ENCODE measurements around the gene MDGA2. TPM values are rescaled to one million over a fixed set of nuclear protein-coding genes. Genes with fewer than 3 reads are reported as not detected.

MDGA2 gene
- total RNA-seq, 1 donor from 2014 or later, result 0.39 TPM

DNA sequence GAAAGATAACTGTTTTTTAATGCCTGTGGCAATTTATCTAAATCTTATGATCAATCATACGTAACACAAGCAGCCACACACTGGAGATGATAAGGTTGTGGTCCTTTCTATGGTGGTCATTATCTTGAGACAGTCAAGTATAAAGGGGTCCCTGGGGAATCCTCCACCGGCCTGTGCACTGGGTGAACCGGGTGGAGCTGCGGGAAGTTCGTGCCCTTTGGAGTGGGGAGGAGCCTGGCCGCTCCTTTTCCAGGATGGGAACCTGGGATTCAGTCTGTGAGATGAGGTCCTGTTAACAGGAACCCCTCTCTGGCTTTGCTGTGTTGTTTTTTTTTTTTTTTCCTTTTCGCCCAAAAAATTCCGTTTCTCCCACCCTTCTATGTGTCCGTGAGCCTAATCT is 856.3 kb downstream of the MDGA2 start:
- DNase-seq, result peak; percentile 16

DNA sequence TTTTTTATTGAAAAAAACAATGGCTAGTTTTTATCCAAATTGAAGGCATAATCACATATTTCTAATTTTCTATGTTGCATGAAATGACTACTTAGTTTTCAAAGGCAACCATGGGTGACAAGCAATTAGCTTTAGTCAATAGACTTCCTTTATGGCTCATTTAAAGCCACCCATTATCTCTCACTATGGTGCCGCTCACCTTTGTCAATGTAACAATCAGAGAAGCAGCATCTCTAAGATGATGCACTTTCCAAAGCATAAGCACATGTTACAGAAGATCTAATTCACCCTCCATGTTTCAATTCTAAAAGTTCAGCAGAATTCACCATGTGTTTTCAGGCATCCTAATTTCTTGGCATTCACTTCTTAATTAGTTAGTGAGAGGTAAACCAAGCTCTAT is 857.3 kb downstream of the MDGA2 start:
- TF ChIP-seq, protein P1, sequence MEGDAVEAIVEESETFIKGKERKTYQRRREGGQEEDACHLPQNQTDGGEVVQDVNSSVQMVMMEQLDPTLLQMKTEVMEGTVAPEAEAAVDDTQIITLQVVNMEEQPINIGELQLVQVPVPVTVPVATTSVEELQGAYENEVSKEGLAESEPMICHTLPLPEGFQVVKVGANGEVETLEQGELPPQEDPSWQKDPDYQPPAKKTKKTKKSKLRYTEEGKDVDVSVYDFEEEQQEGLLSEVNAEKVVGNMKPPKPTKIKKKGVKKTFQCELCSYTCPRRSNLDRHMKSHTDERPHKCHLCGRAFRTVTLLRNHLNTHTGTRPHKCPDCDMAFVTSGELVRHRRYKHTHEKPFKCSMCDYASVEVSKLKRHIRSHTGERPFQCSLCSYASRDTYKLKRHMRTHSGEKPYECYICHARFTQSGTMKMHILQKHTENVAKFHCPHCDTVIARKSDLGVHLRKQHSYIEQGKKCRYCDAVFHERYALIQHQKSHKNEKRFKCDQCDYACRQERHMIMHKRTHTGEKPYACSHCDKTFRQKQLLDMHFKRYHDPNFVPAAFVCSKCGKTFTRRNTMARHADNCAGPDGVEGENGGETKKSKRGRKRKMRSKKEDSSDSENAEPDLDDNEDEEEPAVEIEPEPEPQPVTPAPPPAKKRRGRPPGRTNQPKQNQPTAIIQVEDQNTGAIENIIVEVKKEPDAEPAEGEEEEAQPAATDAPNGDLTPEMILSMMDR (IDR thresholded peaks at IDR 0.05; ENCODE audit: partially characterized antibody, unreplicated experiment), result no peak
- DNase-seq, result no peak
- no peaks in the 10 kb centered on the region for H3K27me3 Mint-ChIP-seq (ENCODE audit: unreplicated experiment)
- peak overlapping the region; percentile 78 for H3K27ac Mint-ChIP-seq (ENCODE audit: unreplicated experiment)
- H3K36me3 Mint-ChIP-seq (ENCODE audit: unreplicated experiment), result no peaks in the 10 kb centered on the region
- no peak overlapping the region for H3K4me3 Mint-ChIP-seq (ENCODE audit: unreplicated experiment)
- H3K4me1 Mint-ChIP-seq (ENCODE audit: low read depth, unreplicated experiment), result peaks cover 8% of the 10 kb centered on the region
- H3K9me3 Mint-ChIP-seq (ENCODE audit: unreplicated experiment), result no peaks in the 10 kb centered on the region

More for the DNA sequence above, 856.3 kb downstream of the MDGA2 start:
- H3K27ac Mint-ChIP-seq (ENCODE audit: unreplicated experiment), result peak overlapping the region; percentile 78
- no peaks in the 10 kb centered on the region for H3K36me3 Mint-ChIP-seq (ENCODE audit: unreplicated experiment)
- H3K27me3 Mint-ChIP-seq (ENCODE audit: unreplicated experiment), result no peaks in the 10 kb centered on the region
- peaks cover 8% of the 10 kb centered on the region for H3K4me1 Mint-ChIP-seq (ENCODE audit: low read depth, unreplicated experiment)
- peak overlapping the region; percentile 57 for H3K4me3 Mint-ChIP-seq (ENCODE audit: unreplicated experiment)
- TF ChIP-seq, protein P1 (IDR thresholded peaks at IDR 0.05; ENCODE audit: partially characterized antibody, unreplicated experiment), result no peak
- H3K9me3 Mint-ChIP-seq (ENCODE audit: unreplicated experiment), result no peaks in the 10 kb centered on the region

DNA sequence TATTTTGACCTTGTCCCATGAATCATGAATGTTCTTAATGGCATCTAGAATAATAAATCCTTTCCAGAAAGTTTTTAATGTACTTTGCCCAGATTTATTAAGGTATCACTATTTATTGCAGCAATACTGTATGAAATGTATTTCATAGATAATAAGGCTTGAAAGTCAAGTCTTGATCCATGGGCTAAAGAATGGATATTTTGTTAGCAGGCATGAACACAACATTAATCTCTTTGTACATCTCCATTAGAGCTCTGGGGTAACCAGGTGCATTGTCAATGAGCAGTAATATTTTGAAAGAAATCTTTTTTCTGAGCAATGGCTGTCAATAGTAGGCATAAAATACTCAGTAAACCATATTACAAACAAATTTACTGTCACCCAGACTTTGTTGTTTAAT is 882.3 kb downstream of the MDGA2 start:
- peaks cover 3% of the 10 kb centered on the region for H3K4me1 Mint-ChIP-seq (ENCODE audit: low read depth, unreplicated experiment)
- no peak for DNase-seq
- no peak overlapping the region for H3K4me3 Mint-ChIP-seq (ENCODE audit: unreplicated experiment)
- H3K9me3 Mint-ChIP-seq (ENCODE audit: unreplicated experiment), result peaks cover 2% of the 10 kb centered on the region
- TF ChIP-seq, protein P1 (IDR thresholded peaks at IDR 0.05; ENCODE audit: partially characterized antibody, unreplicated experiment), result no peak
- H3K27me3 Mint-ChIP-seq (ENCODE audit: unreplicated experiment), result no peaks in the 10 kb centered on the region
- no peak overlapping the region for H3K27ac Mint-ChIP-seq (ENCODE audit: unreplicated experiment)
- peaks cover 4% of the 10 kb centered on the region for H3K36me3 Mint-ChIP-seq (ENCODE audit: unreplicated experiment)
